Ramos (cell line): ENCODE measurements around the gene WBP4.

Experiments
- in situ Hi-C: fragments of 300-500 bp; cut with MboI; formaldehyde crosslinking; loops from one replicate; pipeline ENCODE4 v1.14.3; 2022; ENCODE audit warnings: low sequenced_read_pairs; ENCODE audit not compliant: unreplicated experiment

The WBP4 gene

GRCh38 chr13:41040584-41041334 is 20.6 kb upstream of the WBP4 start:
- in situ Hi-C loops, result loop anchor here (25.0 kb wide), 1 partner anchor 253 kb away; the partner anchor contains the start of gene SLC25A15

DNA sequence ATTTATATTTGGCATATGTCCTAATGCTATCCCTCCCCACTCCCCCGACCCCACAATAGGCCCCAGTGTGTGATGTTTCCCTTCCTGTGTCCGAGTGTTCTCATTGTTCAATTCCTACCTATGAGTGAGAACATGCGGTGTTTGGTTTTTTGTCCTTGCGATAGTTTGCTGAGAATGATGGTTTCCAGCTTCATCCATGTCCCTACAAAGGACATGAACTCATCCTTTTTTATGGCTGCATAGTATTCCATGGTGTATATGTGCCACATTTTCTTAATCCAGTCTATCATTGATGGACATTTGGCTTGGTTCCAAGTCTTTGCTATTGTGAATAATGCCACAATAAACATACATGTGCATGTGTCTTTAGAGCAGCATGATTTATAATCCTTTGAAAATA is 18.9 kb upstream of the WBP4 start:
- in situ Hi-C loops, result loop anchor here (25.0 kb wide), 1 partner anchor 255 kb away; the partner anchor contains the start of gene SLC25A15

GRCh38 chr13:41048640-41049039 is 12.7 kb upstream of the WBP4 start:
- in situ Hi-C loops, result loop anchor here (25.0 kb wide), 1 partner anchor 261 kb away; the partner anchor contains the start of gene SLC25A15

DNA sequence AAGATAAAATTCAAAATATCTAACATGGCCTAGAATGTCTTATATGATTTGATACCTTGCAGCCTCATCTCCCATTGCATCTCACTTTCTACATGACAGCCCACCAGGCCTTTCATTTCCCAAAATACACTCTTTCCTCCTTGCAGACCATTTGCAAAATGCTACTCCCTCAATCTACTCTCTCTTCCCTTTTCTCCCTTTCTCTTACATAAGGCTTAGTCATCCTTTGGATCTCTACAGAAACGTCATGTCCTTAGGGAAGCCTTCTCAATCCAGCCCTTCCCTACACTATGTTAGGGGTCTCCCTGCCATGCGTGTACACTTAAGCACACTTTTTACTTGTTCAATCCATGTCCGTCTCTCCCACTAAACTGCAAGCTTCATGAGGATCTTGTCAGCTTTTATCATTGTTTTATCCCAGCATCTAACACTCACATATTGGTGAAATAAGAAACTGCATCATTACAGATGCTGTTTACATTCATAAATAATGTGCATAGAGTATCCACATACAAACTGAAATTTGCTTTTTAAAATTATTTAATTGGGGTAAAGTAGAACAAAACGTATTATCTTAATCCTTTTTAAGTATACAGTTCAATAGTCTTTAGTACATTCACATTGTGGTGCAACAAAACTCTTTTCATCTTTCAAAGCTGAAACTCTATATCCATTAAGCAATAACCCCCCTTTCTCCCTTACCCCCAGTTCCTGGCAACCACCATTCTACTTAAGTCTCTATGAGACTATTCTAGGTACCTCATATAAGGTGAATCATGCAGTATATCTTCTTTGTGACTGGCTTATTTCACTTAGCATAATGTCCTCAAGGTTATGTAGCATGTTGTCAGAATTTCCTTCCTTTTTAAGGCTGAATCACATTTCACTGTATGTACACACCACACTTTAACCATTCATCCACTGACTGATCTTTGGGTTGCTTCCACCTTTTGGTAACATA is 11.5 kb upstream of the WBP4 start:
- in situ Hi-C loops, result loop anchor here (25.0 kb wide), 1 partner anchor 262 kb away; the partner anchor contains the start of gene SLC25A15

GRCh38 chr13:41052441-41052840 is 8.9 kb upstream of the WBP4 start:
- in situ Hi-C loops, result no loop called here

- in situ Hi-C loops, result no loop called here
These were observed 7.9 kb upstream of the WBP4 start for GRCh38 chr13:41053384-41053826.

DNA sequence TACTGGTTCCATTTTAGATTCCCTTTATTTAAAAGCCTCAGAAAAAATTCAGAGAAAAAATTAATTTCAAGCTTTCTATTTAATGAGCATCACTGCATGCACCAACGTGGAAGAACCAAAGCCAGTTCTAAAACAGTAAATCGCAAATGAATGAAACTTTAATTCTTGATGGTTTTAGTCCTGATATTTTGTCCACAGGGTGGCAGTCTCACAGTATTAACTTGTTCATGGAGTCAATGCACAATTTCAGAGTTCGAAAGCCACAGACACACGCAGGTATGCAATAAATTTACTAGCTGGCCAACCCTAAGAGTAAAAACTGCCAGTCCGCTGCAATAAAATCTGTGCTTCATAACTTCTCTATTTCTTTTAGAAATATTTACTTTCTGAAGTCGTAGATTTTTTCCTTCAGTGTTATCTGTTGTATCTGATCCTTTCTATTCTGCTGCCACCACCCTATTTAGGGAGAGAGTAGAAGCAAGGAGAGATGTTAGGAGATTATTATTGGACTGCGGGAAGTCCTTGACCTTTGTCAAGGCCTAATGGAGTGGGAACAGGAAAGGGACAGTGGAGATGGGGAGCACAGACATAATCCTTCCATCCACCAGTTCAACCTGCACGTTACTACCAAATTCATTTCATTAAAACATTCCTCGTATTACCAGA is 7.0 kb upstream of the WBP4 start:
- in situ Hi-C loops, result no loop called here

DNA sequence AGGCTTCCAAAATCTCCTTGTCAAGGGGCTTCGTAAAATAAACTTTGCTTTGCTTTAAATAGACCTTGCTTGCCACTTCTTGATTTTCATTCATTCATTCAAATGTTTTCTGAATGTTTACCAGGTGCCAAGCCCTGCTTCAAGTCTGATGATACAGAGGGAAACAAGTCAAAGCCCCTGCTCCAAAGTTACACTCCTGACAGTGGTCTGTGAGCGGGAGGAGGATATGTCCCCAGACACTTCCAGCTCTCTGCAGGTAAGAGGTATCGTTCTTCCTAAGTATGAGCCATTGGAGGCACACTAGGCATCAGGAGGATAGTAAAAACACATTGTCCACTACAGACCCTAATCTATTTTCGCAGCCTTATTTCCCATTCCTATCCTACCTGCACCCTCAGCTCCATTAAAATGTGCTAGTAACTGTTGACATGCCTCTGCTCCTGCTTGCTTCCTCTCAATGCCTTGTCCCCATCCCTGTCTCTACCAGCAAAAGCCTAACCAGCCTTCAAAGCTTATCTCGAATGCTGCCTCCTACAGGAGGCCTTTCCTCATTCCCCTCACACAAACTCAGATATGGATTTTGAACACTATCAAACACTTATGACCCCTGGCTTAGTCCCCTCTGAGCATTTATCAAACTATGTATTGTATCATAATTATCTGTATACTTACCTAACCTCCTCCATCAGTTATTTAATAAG is 6.2 kb upstream of the WBP4 start:
- in situ Hi-C loops, result no loop called here

- in situ Hi-C loops, result no loop called here
These were observed 5.1 kb upstream of the WBP4 start for GRCh38 chr13:41056194-41056593.

DNA sequence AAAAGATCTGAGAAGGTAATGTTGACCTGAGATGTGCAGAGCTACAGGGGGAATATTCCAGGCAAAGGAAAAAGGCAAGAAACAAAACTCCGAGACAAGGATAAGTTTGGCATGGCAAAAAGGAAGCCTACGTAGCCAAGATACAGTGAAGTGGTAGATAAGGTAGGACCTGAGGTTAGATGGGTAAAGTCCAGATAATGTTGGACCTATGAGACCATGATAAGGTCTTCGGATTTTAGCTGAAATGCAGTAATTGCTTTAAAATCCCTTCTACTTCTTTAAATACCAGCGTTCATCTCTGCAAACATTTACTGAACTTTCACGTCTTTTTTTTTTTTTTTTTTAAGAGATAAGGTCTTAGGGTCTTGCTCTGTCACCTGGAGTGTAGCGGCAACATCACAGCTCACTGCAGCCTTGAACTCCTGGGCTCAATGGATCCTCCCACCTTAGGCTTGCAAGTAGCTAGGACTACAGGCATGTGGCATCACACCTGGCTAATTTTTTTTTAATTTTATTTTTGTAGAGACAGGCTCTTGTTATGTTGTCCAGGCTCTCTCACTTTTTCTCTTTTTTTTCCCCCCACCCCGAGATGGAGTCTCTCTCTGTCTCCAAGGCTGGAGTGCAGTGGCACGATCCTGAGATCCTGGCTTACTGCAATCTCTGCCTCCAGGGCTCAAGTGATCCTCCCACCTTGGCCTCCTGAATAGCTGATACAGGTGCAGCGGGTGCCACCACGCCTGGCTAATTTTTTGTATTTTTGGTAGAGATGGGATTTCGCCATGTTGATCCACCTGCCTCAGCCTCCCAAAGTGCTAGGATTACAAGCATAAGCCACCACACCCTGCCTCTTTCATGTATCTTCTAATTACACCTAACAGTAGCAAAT is 4.2 kb upstream of the WBP4 start:
- in situ Hi-C loops, result no loop called here

GRCh38 chr13:41058295-41059070 is 2.8 kb upstream of the WBP4 start:
- in situ Hi-C loops, result no loop called here

DNA sequence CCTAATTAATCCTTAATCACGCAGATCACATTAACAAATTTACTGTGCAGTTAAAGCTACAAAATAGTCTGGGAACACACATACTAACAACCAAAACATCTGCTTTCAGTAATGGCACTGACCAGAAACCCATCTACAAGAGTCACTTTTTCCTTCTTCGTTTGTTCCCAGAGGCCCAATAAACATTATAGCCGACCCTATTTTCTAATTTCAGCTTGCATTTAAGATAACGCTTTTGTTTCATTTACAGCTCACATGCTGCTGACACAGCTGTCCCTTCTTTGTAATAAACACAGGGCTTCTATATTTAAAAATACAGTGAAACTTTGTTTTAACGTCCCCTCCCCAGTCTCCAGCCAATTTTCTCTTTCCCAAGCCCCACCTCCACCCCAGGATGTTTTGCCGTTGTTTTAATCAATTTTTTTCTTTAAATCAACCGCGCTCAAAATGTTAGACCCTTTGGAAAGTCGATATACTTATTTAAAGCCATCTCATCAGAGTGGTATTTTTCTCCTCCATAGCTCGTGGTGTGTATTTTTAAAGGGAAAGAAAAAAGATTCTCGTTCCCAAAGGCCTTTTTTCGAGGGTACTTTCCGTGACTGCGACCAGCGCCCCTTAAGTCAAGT is 1.7 kb upstream of the WBP4 start:
- in situ Hi-C loops, result no loop called here

DNA sequence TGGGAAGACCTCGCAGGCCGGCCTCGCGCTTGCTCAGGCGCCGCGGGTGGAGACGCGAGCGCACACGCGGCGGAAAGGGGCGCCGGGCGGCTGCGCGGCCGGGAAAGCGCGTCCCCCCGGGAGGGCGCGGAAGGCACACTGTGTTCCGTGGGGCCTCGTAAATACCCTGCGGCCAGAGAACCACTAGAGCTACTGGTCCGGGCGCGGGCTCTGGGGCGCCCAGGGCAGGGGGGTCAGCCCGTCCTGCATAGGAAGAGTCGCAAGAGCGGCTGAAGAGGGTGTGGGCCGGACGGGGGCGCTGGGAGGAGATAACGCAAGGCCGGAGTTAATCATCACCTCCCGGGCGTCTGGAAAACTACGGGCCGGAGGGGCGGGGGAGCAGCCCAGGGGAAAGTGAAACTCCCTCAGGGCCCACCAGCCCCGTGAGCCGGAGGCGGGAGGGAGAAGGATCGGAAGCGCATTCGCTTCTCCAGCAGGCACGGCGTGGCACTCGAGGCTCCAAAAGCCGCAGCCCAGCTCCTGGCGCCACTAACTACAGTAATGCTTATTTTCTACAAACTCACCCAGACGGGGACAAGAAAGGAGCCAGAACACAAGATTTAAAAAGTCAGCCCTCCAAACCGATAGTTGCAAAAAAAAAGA is 1.1 kb upstream of the WBP4 start:
- in situ Hi-C loops, result no loop called here

- in situ Hi-C loops, result no loop called here
These were observed 610 bp upstream of the WBP4 start for GRCh38 chr13:41060724-41061074.

DNA sequence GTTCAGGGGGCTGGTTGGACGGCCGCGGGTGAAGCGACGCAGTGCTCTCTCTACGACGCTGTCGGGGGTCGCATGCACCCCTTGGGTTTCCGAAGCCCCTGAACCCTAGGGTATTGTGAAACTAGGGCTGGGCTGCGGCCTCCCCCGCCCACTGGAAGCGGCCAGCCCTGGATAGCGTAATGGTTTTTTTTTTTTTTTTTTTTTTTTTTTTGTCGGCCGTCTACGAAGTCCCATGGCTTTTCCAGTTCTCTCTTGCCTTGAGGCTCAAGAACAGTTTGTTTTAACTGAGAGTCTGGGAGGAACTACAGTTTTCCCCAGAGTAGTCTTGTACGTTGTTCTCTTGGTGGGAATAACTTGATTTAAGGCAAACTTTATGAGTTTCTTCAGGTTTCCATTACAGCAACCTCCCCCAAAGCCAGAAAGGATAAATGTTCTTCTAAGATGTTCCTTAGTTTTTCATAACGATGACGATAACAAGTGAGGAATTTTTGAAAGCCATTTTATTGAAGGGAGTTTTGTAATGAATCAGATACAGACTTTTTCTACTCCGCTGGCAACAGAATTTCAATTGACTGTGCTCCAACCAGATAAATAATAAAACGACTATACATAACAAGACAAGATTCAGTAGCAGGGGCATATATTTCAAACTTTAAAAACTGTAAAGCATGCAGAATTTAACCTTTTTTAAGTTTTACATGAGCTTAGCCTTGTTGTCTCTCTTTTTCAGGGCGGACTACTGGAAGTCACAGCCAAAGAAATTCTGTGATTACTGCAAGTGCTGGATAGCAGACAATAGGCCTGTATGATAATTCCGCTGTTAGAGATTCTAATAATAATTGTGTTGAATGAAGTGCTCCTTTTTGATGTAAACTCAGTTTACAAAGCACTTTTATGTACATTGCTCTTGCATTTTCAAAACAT is 867 bp downstream of the WBP4 start:
- in situ Hi-C loops, result no loop called here

DNA sequence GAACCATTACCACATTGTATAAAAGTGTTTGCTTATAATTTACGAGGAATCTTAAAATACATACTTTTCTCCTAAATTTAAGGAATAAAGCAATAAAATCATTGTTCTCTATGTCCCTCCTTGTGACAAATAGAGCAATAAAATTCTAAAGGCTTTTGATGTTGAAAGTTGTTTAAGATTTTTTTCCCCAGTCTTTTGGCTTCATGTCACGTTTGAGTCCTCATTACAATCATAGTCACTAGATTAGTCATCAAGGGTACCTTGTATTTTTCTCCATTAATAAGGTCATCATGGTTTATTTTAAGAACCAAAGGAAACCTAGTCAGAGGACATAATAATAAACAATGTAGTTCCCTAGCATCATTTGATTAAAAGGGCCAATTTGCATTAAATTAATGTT is 3.2 kb downstream of the WBP4 start:
- in situ Hi-C loops, result no loop called here
